ENCODE data around the gene TLR3.

Gene TLR3

GRCh38 chr4:186081202-186081807 is 12.3 kb downstream of the TLR3 start:
- H3K4me1 ChIP-seq (ENCODE audit: control extremely low read depth in 1 of 4, control insufficient read depth in 4 of 4, insufficient read depth in 4 of 4, low read length in 3 of 4): no peaks in the 10 kb centered on the region
- no peak overlapping the region for H3K27ac ChIP-seq (ENCODE audit: insufficient read depth in 1 of 2, low read depth in 1 of 2, low read length in 2 of 2, poor library complexity in 1 of 2, severe bottlenecking in 2 of 2)
- ChIA-PET POLR2A (no interaction called here), CTCF (interaction anchor here (2.2 kb wide), 1 partner anchor 13 kb away, joined by 5 read pairs; no protein-coding TSS in a partner anchor)
- no peak overlapping the region for H3K4me3 ChIP-seq (ENCODE audit: control insufficient read depth in 1 of 7, extremely low read depth in 1 of 7, insufficient read depth in 4 of 7, low read depth in 2 of 7, low read length in 6 of 7)
- DNase-seq: no peak
- no peaks in the 10 kb centered on the region for H3K9me3 ChIP-seq (ENCODE audit: control extremely low read depth in 1 of 5, control insufficient read depth in 4 of 5, insufficient read depth in 2 of 5, low read depth in 1 of 5, low read length in 4 of 5)
- H3K27me3 ChIP-seq (replicated peaks in 2 of 5; ENCODE audit: control insufficient read depth in 4 of 5, insufficient read depth in 5 of 5, low read length in 4 of 5): peaks cover 0 to 3% (median 0%) of the 10 kb centered on the region in 5 experiments
- peaks cover 0 to 13% (median 6%) of the 10 kb centered on the region in 4 experiments for H3K36me3 ChIP-seq (ENCODE audit: control insufficient read depth in 4 of 4, insufficient read depth in 4 of 4, low read length in 3 of 4)
- WGBS (ENCODE audit: insufficient coverage): 96% methylated on average over 12 of the region's 15 CpGs

GRCh38 chr4:186082221-186082620 is 13.3 kb downstream of the TLR3 start:
- Histone ChIP-seq H3K9me3 (ENCODE audit: control extremely low read depth in 1 of 5, control insufficient read depth in 4 of 5, insufficient read depth in 2 of 5, low read depth in 1 of 5, low read length in 4 of 5) (no peaks in the 10 kb centered on the region), H3K4me3 (ENCODE audit: control insufficient read depth in 1 of 7, extremely low read depth in 1 of 7, insufficient read depth in 4 of 7, low read depth in 2 of 7, low read length in 6 of 7) (no peak overlapping the region), H3K27ac (ENCODE audit: insufficient read depth in 1 of 2, low read depth in 1 of 2, low read length in 2 of 2, poor library complexity in 1 of 2, severe bottlenecking in 2 of 2) (no peak overlapping the region), H3K27me3 (replicated peaks in 2 of 5; ENCODE audit: control insufficient read depth in 4 of 5, insufficient read depth in 5 of 5, low read length in 4 of 5) (peaks cover 0 to 1% (median 0%) of the 10 kb centered on the region in 5 experiments), H3K36me3 (ENCODE audit: control insufficient read depth in 4 of 4, insufficient read depth in 4 of 4, low read length in 3 of 4) (peaks cover 0 to 14% (median 6%) of the 10 kb centered on the region in 4 experiments), H3K4me1 (ENCODE audit: control extremely low read depth in 1 of 4, control insufficient read depth in 4 of 4, insufficient read depth in 4 of 4, low read length in 3 of 4) (no peaks in the 10 kb centered on the region)
- no peak for DNase-seq
- WGBS (ENCODE audit: insufficient coverage): 100% methylated on average over 1 of the region's 4 CpGs
- POLR2A ChIA-PET: no interaction called here
- CTCF ChIA-PET: no interaction called here

GRCh38 chr4:186088523-186088922 is 19.6 kb downstream of the TLR3 start:
- Histone ChIP-seq H3K4me1 (ENCODE audit: control extremely low read depth in 1 of 4, control insufficient read depth in 4 of 4, insufficient read depth in 4 of 4, low read length in 3 of 4) (no peaks in the 10 kb centered on the region), H3K9me3 (ENCODE audit: control extremely low read depth in 1 of 5, control insufficient read depth in 4 of 5, insufficient read depth in 2 of 5, low read depth in 1 of 5, low read length in 4 of 5) (peaks cover 0 to 5% (median 0%) of the 10 kb centered on the region in 5 experiments), H3K27me3 (replicated peaks in 2 of 5; ENCODE audit: control insufficient read depth in 4 of 5, insufficient read depth in 5 of 5, low read length in 4 of 5) (peaks cover 0 to 6% (median 0%) of the 10 kb centered on the region in 5 experiments), H3K4me3 (ENCODE audit: control insufficient read depth in 1 of 7, extremely low read depth in 1 of 7, insufficient read depth in 4 of 7, low read depth in 2 of 7, low read length in 6 of 7) (no peak overlapping the region), H3K27ac (ENCODE audit: insufficient read depth in 1 of 2, low read depth in 1 of 2, low read length in 2 of 2, poor library complexity in 1 of 2, severe bottlenecking in 2 of 2) (no peak overlapping the region), H3K36me3 (ENCODE audit: control insufficient read depth in 4 of 4, insufficient read depth in 4 of 4, low read length in 3 of 4) (peaks cover 0 to 4% (median 0%) of the 10 kb centered on the region in 4 experiments)
- DNase-seq: no peak
- POLR2A ChIA-PET: no interaction called here
- CTCF ChIA-PET: interaction anchor here (1.8 kb wide), 1 partner anchor 16 kb away, joined by 4 read pairs; no protein-coding TSS in a partner anchor

- 98% methylated on average over 14 of the region's 17 CpGs for WGBS (ENCODE audit: insufficient coverage)
- CTCF ChIA-PET: interaction anchor here (1.2 to 1.4 kb wide), 2 partner anchors 9 to 13 kb away, joined by 4 to 5 read pairs; no protein-coding TSS in a partner anchor
- POLR2A ChIA-PET: no interaction called here
- H3K27ac ChIP-seq (ENCODE audit: insufficient read depth in 1 of 2, low read depth in 1 of 2, low read length in 2 of 2, poor library complexity in 1 of 2, severe bottlenecking in 2 of 2): no peak overlapping the region
- H3K36me3 ChIP-seq (ENCODE audit: control insufficient read depth in 4 of 4, insufficient read depth in 4 of 4, low read length in 3 of 4): no peaks in the 10 kb centered on the region
- H3K4me3 ChIP-seq (ENCODE audit: control insufficient read depth in 1 of 7, extremely low read depth in 1 of 7, insufficient read depth in 4 of 7, low read depth in 2 of 7, low read length in 6 of 7): no peak overlapping the region
- H3K4me1 ChIP-seq (ENCODE audit: control extremely low read depth in 1 of 4, control insufficient read depth in 4 of 4, insufficient read depth in 4 of 4, low read length in 3 of 4): no peaks in the 10 kb centered on the region
- DNase-seq: no peak
- H3K9me3 ChIP-seq (ENCODE audit: control extremely low read depth in 1 of 5, control insufficient read depth in 4 of 5, insufficient read depth in 2 of 5, low read depth in 1 of 5, low read length in 4 of 5): peaks cover 0 to 5% (median 0%) of the 10 kb centered on the region in 5 experiments
- H3K27me3 ChIP-seq (replicated peaks in 2 of 5; ENCODE audit: control insufficient read depth in 4 of 5, insufficient read depth in 5 of 5, low read length in 4 of 5): peaks cover 0 to 8% (median 0%) of the 10 kb centered on the region in 5 experiments
Observed at GRCh38 chr4:186092296-186092695, 23.3 kb downstream of the TLR3 start.

- CTCF ChIA-PET: interaction anchor here (0.9 kb wide), 1 partner anchor 9 kb away, joined by 3 read pairs; the partner anchor contains the start of gene FAM149A
- Histone ChIP-seq H3K4me3 (ENCODE audit: control insufficient read depth in 1 of 7, extremely low read depth in 1 of 7, insufficient read depth in 4 of 7, low read depth in 2 of 7, low read length in 6 of 7) (no peak overlapping the region), H3K9me3 (ENCODE audit: control extremely low read depth in 1 of 5, control insufficient read depth in 4 of 5, insufficient read depth in 2 of 5, low read depth in 1 of 5, low read length in 4 of 5) (peaks cover 0 to 4% (median 0%) of the 10 kb centered on the region in 5 experiments), H3K36me3 (ENCODE audit: control insufficient read depth in 4 of 4, insufficient read depth in 4 of 4, low read length in 3 of 4) (no peaks in the 10 kb centered on the region), H3K4me1 (ENCODE audit: control extremely low read depth in 1 of 4, control insufficient read depth in 4 of 4, insufficient read depth in 4 of 4, low read length in 3 of 4) (no peaks in the 10 kb centered on the region), H3K27ac (ENCODE audit: insufficient read depth in 1 of 2, low read depth in 1 of 2, low read length in 2 of 2, poor library complexity in 1 of 2, severe bottlenecking in 2 of 2) (no peak overlapping the region), H3K27me3 (replicated peaks in 2 of 5; ENCODE audit: control insufficient read depth in 4 of 5, insufficient read depth in 5 of 5, low read length in 4 of 5) (peaks cover 0 to 8% (median 0%) of the 10 kb centered on the region in 5 experiments)
- 88% methylated on average over 8 of the region's 13 CpGs for WGBS (ENCODE audit: insufficient coverage)
- no peak for DNase-seq
- POLR2A ChIA-PET: no interaction called here
Observed at GRCh38 chr4:186095406-186095805, 26.4 kb downstream of the TLR3 start.

- Histone ChIP-seq H3K27me3 (replicated peaks in 2 of 5; ENCODE audit: control insufficient read depth in 4 of 5, insufficient read depth in 5 of 5, low read length in 4 of 5) (peaks cover 0 to 8% (median 0%) of the 10 kb centered on the region in 5 experiments), H3K4me3 (ENCODE audit: control insufficient read depth in 1 of 7, extremely low read depth in 1 of 7, insufficient read depth in 4 of 7, low read depth in 2 of 7, low read length in 6 of 7) (no peak overlapping the region), H3K27ac (ENCODE audit: insufficient read depth in 1 of 2, low read depth in 1 of 2, low read length in 2 of 2, poor library complexity in 1 of 2, severe bottlenecking in 2 of 2) (no peak overlapping the region), H3K36me3 (ENCODE audit: control insufficient read depth in 4 of 4, insufficient read depth in 4 of 4, low read length in 3 of 4) (no peaks in the 10 kb centered on the region), H3K9me3 (ENCODE audit: control extremely low read depth in 1 of 5, control insufficient read depth in 4 of 5, insufficient read depth in 2 of 5, low read depth in 1 of 5, low read length in 4 of 5) (no peaks in the 10 kb centered on the region), H3K4me1 (ENCODE audit: control extremely low read depth in 1 of 4, control insufficient read depth in 4 of 4, insufficient read depth in 4 of 4, low read length in 3 of 4) (no peaks in the 10 kb centered on the region)
- ChIA-PET CTCF (no interaction called here), POLR2A (no interaction called here)
- 100% methylated on average over 8 of the region's 9 CpGs for WGBS (ENCODE audit: insufficient coverage)
- DNase-seq: no peak
Observed at GRCh38 chr4:186096681-186097165, 27.8 kb downstream of the TLR3 start.

- ChIA-PET POLR2A (no interaction called here), CTCF (no interaction called here)
- no peaks in the 10 kb centered on the region for H3K9me3 ChIP-seq (ENCODE audit: control extremely low read depth in 1 of 5, control insufficient read depth in 4 of 5, insufficient read depth in 2 of 5, low read depth in 1 of 5, low read length in 4 of 5)
- WGBS (ENCODE audit: insufficient coverage): 85% methylated on average over 4 of the region's 5 CpGs
- no peak overlapping the region for H3K4me3 ChIP-seq (ENCODE audit: control insufficient read depth in 1 of 7, extremely low read depth in 1 of 7, insufficient read depth in 4 of 7, low read depth in 2 of 7, low read length in 6 of 7)
- no peaks in the 10 kb centered on the region for H3K36me3 ChIP-seq (ENCODE audit: control insufficient read depth in 4 of 4, insufficient read depth in 4 of 4, low read length in 3 of 4)
- no peaks in the 10 kb centered on the region for H3K4me1 ChIP-seq (ENCODE audit: control extremely low read depth in 1 of 4, control insufficient read depth in 4 of 4, insufficient read depth in 4 of 4, low read length in 3 of 4)
- peaks cover 0 to 8% (median 1%) of the 10 kb centered on the region in 5 experiments for H3K27me3 ChIP-seq (replicated peaks in 2 of 5; ENCODE audit: control insufficient read depth in 4 of 5, insufficient read depth in 5 of 5, low read length in 4 of 5)
- DNase-seq: no peak
- H3K27ac ChIP-seq (ENCODE audit: insufficient read depth in 1 of 2, low read depth in 1 of 2, low read length in 2 of 2, poor library complexity in 1 of 2, severe bottlenecking in 2 of 2): no peak overlapping the region
Observed at GRCh38 chr4:186097386-186097785, 28.4 kb downstream of the TLR3 start.
